GM19452 (cell line): ENCODE data around the gene AADAC.
"Not testable (repeated sequence)": the region's sequence is repeated elsewhere in the genome, so short reads cannot be mapped to it uniquely, and the experiment has no call there.

Experiments
- ATAC-seq: cut with Tn5 transposase; IDR thresholded peaks from one replicate; pipeline ENCODE4 v1.9.1; 2021; ENCODE audit not compliant: unreplicated experiment

Gene AADAC

GRCh38 chr3:151852074-151852811 lies 38.3 kb downstream of the AADAC start:
- no peak for ATAC-seq

GRCh38 chr3:151856118-151856517 lies 42.2 kb downstream of the AADAC start:
- no peak for ATAC-seq

- ATAC-seq: no peak
Measured at GRCh38 chr3:151856641-151857040, 42.7 kb downstream of the AADAC start.

DNA sequence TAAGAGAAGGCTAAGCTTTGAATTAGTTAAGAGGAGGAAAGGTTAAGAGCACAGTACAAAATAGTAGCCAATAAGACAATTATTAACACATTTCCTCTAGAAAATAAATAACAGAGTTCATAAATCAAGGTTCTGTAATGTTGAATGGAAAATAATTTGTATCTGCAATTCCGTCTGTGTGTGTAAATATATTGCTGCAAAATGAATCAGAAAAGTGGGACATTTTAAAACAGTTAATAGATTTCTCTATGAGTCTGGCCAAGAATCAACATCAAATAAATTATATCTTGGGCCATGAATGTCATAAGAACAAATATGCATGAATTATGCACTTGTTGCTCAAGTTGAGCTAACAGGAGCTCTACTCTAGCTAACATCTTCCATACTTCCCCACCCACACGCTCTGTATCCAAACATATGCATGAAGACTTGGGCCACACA lies 45.3 kb downstream of the AADAC start:
- ATAC-seq: no peak

DNA sequence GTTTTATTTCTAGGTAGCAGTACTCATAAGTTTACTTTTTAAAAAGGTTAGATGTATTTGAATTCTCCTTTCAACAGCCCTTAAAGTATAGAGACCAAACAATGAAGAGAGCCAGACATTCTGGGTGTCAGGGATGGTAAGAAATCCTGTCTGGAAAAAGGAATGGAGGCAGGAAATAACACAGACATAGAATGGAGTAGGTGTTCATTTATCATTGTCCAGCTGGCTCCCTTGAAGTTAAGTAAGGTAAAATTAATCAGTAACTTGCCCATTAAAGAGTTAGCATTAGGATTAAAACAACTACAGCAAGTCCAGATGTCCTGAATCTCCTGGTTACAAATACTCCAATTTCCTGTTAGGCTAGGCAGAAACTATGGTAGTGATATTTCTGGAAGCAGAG lies 46.0 kb downstream of the AADAC start:
- ATAC-seq: no peak

- ATAC-seq: no peak
Measured at GRCh38 chr3:151863611-151864010, 49.7 kb downstream of the AADAC start.

GRCh38 chr3:151864423-151865101 lies 50.6 kb downstream of the AADAC start:
- no peak for ATAC-seq

GRCh38 chr3:151866711-151867410 lies 52.9 kb downstream of the AADAC start:
- no peak for ATAC-seq

DNA sequence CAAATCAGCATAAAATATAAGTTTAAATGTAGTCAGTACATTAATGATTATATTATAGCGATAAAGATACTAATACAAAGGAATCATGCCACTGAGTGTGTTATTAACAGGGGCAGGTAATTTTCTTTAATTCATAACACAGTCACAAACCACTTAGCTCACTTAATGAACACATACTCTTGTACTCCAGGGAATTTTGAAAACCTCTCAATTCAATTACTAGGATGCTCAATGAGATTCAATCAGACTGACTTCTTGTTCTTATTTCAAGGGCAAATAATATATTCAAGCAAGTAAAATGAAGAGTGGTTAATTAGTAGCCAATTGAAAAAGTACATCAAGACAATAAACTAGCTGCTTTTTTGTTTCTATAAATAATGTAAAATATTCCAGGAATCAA lies 53.8 kb downstream of the AADAC start:
- ATAC-seq: no peak

DNA sequence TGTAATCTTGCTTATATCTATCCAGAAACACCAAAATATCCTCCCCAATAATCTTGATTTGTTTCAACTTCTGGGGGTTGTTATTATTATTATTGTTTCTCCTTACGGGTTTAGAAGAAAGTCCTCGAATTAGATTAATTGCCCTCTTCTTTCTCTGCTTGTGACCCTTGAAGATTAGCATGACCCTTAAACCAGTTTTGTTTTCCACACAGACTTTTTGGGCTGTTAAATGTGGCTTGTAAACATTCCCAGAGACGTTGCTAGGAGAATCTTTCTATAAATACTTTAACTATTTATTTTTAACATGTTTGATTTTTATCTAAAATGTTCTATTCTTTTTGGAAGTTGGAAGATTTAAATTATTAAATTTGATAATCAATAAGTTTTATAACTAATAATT lies 55.3 kb downstream of the AADAC start:
- no peak for ATAC-seq

- ATAC-seq: peak; percentile 70
Measured at GRCh38 chr3:151871639-151872468, 57.9 kb downstream of the AADAC start.

- ATAC-seq: no peak
Measured at GRCh38 chr3:151873398-151873797, 59.5 kb downstream of the AADAC start, which contains the start of gene SUCNR1. TSS of gene SUCNR1 (plus strand) at chr3:151873643. CDS start at chr3:151879893, 6,250 bp downstream.

GRCh38 chr3:151874079-151874478 lies 60.2 kb downstream of the AADAC start:
- ATAC-seq: not testable (repeated sequence)

GRCh38 chr3:151875759-151876158 lies 61.8 kb downstream of the AADAC start:
- ATAC-seq: peak; percentile 72

DNA sequence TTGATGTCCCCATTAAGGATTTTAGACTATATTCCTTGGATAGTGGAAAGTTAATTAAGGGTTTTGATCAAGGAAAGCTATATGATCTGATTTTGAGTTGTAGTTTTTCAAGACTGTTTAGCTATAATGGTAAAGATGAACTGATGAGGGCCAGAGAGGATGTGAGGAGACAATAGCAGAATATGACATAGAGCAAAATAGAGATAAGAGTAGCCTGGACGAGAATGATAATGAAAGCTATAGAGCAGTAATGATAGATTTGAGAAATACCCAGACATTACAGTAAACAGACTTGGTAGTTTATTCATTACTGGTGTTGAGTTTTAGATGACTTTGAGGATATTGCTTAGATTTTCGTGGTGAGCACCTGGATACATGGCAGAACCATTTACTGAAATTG lies 63.4 kb downstream of the AADAC start:
- ATAC-seq: no peak
